GM19463 (cell line): ENCODE data around the gene ULBP1.
"Not testable (repeated sequence)": the region's sequence is repeated elsewhere in the genome, so short reads cannot be mapped to it uniquely, and the experiment has no call there.

ENCODE experiments used
- ATAC-seq: cut with Tn5 transposase; IDR thresholded peaks from one replicate; pipeline ENCODE4 v1.9.1; 2021; ENCODE audit warnings: mild to moderate bottlenecking, moderate library complexity; ENCODE audit not compliant: unreplicated experiment

Gene ULBP1, protein sequence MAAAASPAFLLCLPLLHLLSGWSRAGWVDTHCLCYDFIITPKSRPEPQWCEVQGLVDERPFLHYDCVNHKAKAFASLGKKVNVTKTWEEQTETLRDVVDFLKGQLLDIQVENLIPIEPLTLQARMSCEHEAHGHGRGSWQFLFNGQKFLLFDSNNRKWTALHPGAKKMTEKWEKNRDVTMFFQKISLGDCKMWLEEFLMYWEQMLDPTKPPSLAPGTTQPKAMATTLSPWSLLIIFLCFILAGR

DNA sequence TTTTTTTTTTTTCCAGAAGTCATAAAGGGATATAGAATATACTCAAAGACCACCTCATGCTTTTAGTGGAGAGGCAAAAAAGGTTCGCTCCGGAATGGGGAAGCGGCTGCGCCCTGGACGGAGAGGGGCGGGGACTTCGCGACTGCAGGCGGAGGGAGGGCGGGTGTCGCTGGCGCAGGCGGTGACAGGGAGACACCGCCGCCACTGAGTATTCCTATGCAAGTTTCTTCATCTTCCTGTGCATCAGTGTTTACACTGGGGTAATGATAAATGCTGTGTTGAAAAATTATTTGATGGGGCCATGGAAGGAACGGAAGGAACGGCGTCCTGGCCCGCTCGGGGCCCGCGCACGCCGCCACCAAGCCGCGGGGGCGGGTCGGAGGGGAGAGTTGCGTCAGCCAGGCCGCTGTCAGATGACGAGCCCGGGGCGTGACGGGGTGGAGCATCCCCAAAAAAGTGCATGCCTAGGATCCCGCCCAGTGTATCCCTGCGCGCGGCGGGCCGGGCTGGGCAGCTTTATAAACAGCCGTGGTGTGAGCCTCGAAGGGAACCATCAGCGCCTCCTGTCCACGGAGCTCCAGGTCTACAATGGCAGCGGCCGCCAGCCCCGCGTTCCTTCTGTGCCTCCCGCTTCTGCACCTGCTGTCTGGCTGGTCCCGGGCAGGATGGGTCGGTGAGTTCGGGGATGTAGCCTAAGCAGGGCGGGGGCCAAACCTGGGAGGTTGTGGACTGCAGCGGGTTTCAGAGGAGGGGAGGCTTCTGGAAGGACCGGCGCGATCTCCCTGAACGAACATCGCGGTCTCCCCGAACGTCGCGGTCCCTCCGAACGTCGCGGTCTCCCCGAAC lies at the start of gene ULBP1:
Gene ULBP1, plus strand, starts transcription at position 482 of the 846 bp plus-strand sequence. Its CDS starts 107 bp downstream, at position 589.
- peak; percentile 46 for ATAC-seq

GRCh38 chr6:149915970-149916865 lies 47.5 kb upstream of the ULBP1 start:
- ATAC-seq: no peak

DNA sequence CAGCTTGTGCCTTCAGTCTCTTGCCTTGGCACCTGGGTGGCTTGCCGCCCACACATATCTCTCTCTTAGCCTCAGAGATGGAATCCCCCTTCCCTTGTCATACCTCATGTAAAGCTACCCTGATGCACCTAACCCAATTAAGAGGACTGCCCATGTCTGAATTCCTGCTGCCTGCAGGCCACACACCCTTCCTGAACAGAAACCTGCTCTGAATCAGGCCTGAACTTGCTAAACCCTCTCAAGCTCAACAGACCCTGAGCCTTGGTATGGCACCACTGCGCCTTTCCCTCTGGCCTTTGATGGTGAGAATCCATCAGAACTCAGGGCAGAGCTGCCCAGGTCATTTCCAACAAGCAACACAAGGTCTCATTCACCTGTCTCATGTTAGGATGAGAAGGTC lies 46.1 kb upstream of the ULBP1 start:
- ATAC-seq: no peak

- no peak for ATAC-seq
Observed at GRCh38 chr6:149918151-149918905, 45.4 kb upstream of the ULBP1 start.

- not testable (repeated sequence) for ATAC-seq
Observed at GRCh38 chr6:149919126-149919833, 44.5 kb upstream of the ULBP1 start.

DNA sequence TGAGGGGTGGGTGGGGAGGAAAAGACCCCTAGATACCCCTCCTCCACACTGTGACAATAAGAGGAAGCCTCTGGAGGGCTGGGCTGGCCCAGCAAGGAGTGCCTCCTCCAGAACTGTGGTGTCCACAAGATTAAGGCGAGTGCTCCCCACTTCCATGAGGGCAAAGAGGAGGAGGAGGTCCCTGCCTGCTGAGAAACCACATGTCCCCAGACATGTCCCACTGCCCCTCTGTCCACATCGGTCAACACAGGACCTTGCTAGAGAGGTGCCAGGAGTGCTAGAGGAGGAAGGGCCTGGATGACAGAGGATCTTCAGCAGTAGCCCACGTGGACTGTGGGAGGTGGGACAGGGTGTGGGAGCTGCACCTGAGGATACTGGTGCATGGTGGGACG lies 43.9 kb upstream of the ULBP1 start:
- ATAC-seq: no peak

DNA sequence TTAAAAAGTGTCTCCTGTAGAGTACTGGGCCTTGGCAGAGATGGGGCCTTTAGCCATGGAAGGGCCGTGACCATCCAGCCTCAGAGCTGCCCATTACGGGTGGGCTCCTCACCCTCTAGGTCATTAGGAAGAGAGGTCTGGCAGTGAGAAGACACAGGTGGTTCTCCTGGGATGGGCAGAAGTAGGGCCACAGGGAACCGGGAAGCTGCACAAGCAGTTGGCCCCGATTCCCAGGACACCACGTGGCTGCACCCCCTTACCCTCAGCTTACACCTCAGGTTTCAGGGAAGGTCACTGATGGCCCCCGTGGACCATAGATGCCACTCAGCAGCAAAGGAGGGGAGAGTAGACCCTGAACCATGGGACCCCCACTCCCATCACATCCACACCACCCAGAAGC lies 42.4 kb upstream of the ULBP1 start:
- ATAC-seq: no peak

DNA sequence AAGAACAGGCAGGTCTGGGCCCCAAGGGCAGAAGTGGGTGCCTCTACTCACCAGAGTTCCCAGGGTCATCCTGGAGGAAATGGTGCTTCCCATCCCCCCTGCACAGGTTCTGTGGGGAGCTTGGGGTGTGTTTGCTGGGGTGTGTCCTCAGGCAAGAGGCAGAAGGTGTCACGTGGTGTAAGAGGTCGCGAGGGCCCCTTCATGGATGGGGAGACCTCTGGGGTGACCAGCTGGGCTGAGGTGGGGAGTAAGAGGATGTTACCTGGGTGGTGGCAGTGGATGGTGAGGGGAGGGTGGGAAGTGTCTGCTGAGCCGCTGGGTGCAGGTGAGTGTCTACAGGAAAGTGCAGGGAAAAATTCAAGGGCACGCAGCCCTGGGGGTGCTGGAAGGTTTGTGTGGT lies 41.7 kb upstream of the ULBP1 start:
- not testable (repeated sequence) for ATAC-seq

DNA sequence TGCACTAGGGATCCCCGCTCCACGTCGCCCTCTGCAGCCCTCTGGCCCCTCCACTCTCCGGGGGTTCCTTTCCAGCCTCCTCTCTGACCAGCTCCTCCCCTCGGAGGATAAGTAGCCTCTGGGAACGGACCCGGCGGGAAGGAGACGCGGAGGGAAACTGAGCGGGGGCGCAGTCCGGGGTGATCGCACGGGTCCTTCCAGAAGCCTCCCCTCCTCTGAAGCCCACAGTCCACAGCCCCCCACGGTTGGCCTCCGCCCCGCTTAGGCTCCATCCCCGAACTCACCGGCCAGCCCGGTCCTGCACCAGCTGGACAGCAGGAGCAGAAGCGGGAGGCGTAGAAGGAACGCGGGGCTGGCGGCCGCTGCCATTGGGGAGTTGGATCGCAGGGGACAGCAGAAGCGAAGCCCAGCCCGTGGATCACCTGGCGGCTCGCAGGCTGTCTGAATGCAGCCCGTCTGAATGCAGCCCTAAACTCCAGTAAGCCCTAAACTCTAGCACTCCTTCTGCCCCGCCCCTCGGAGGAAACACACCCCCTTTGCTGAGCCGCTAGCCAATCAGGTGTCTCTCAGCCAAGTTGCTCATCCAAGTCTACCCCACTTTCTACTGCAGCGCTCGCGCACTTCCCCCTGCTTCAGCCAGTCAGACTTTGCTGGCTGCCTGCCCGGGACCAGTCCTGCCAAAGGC lies 41.0 kb upstream of the ULBP1 start, which contains the start of gene RAET1G:
Gene RAET1G, minus strand, starts transcription at position 480 of the 685 bp plus-strand sequence. Its CDS starts 111 bp downstream, at position 369.
- ATAC-seq: no peak

GRCh38 chr6:149923327-149923986 lies 40.3 kb upstream of the ULBP1 start:
- no peak for ATAC-seq

DNA sequence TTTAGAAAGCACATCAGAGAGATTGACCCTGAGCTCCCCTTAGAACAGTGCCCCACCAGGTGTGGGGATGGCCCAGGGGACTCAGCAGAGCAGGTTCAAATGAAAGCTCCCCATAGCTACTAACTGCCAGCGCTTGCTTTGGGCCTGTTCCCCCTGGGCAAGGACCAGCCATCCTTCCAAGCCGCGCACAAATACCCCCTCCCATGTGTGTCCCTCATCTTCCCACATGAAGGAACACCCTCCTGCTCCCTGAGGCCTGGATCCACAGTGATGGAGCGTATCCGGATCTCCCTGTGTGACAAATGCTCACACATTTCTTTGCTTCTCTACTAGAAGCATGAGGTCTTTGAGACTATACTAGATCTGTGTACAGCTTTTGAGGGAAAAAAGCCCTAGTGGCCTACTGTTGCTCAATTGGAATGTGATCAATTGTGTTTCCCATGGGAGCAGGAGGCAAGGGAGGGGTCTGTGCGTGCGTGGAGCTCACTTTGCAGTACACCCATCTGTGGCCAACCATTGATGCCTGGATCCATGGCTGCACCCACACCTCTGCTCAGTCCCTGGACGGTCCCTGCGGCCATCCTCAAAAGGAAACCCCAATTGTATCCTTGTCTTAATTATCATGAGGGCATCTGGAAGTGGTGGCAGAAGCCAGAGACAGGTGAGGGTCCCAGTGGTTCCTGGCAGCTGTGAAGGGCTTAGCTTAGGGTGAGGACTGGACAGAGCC lies 39.4 kb upstream of the ULBP1 start:
- ATAC-seq: no peak

DNA sequence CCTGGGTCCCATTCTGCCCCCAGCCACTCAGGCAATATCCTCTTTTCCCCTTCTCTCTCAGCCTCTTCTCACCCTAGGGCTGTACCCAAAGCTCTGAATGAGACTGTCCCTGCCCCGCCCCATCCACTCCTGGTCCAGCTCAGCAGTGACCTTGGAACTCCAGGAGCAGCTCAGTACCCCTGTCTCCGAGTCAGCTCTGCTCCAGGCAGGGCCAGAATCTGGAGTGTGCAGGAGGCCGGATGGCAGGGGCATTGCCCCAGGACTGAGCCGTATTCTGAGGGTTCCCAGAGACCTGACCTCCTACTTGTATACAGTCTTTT lies 38.9 kb upstream of the ULBP1 start:
- no peak for ATAC-seq

DNA sequence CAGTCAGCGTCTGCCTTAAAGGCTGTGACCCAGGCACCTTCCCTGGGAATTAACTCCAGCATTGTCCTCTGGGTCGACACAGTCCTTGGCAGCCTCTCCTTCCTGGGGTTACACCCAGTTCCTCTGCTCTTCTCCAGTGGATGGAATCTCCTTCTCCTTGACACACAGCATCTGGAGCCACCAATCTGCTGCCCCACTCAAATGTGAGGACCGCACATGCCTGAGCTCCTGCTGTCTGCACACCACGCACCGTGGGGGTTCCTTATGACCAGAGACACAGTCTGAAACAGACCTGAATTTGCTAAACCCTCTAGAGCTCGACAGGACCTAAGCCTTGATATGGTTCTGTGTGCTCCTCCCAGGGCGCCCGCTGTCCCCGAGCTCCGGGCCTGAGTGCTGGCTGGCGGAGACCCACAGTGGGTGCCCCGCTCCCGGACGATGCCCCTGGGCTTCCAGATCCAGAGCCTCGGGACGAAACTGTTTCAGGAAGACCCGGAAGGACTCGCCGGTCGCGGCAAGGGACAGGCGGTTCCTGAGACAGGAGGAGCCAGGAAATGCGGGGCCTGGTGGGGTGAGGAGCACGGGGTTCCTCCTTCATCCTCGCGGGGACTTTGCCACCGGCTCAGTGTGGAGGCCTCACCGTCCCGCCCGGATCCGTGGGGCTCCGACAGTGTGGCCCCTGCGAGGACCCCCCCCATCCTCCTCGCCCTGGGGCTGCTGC lies 38.3 kb upstream of the ULBP1 start:
- ATAC-seq: no peak

GRCh38 chr6:149925974-149926777 lies 37.6 kb upstream of the ULBP1 start:
- ATAC-seq: peak; percentile 51

DNA sequence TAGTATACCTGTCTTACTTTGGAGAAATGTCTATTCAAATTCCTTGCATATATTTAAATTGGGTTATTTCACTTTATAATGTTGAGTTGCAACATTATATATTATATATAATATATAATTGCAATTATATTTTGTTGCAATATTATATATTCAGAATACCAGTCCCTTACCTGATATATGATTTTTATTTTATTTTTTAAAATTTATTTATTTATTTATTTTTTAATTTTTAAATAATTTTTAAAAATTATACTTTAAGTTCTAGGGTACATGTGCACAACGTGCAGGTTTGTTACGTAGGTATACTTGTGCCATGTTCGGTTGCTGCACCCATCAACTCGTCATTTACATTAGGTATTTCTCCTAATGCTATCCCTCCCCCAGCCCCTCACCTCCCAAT lies 36.7 kb upstream of the ULBP1 start:
- ATAC-seq: not testable (repeated sequence)

- no peak for ATAC-seq
Observed at GRCh38 chr6:149929422-149929821, 34.3 kb upstream of the ULBP1 start.

DNA sequence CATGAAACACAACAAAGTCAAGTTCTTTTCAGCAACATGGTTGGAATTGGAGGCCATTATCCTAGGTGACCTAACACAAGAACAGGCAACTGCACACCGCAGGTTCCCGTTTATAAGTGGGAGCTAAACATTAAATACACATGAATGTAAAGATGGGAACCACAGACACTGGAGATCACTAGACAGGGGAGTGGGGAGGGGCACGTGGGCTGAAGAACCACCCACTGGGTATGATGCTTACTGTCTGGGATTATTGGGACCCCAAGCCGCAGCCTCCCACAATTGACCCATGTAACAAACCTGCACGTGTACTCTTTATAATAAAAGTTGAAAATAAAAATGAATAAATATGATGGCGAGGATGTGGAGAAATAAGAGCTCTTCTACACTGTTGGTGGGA lies 32.2 kb upstream of the ULBP1 start:
- ATAC-seq: no peak
